HFFc6 (cell line): ENCODE data around the gene RTN4R. TPM values are rescaled to one million over a fixed set of nuclear protein-coding genes. Genes with fewer than 3 reads are reported as not detected.

Experiments used
- DNase-seq: peaks from one replicate; pipeline ENCODE4 v3.0.0-alpha.2; 2018
- H3K27ac Mint-ChIP-seq: 2 replicates; pipeline ENCODE4 v1.8.0; 2020; ENCODE audit warnings: mild to moderate bottlenecking, mixed read lengths
- H3K27me3 Mint-ChIP-seq: 2 replicates; pipeline ENCODE4 v1.8.0; 2021; ENCODE audit warnings: mild to moderate bottlenecking, moderate library complexity, mixed read lengths; ENCODE audit not compliant: insufficient read depth
- H3K36me3 Mint-ChIP-seq: 2 replicates; pipeline ENCODE4 v1.8.0; 2021; ENCODE audit warnings: low read depth, mixed read lengths
- H3K4me1 Mint-ChIP-seq: 2 replicates; pipeline ENCODE4 v1.8.0; 2020; ENCODE audit warnings: low read depth, mixed read lengths
- H3K4me3 Mint-ChIP-seq: 2 replicates; pipeline ENCODE4 v1.8.0; 2020; ENCODE audit warnings: mild to moderate bottlenecking, moderate library complexity, mixed read lengths
- H3K9me3 Mint-ChIP-seq: 2 replicates; pipeline ENCODE4 v1.8.0; 2020; ENCODE audit warnings: mild to moderate bottlenecking, mixed read lengths
- total RNA-seq, 6 experiments: library from RNA; stranded (reverse); fragmentation: NEBNext Ultra II Directional; extraction: Animal tissue kit (Norgen Biotek cat#: 25700); gene quantifications; 2 replicates in 1 of 6; 3 replicates in 5 of 6; pipeline ENCODE4 v1.2.3, GENCODE V29; 2021
- TF ChIP-seq, protein P1 (sequence below): fragments of 200-600 bp; sonication (generic); IDR thresholded peaks from 2 replicates; pipeline ENCODE4 v1.5.0; 2021; ENCODE audit warnings: antibody characterized with exemption, mild to moderate bottlenecking

The RTN4R gene
- total RNA-seq, 6 experiments from 2014 or later = 0.14 to 0.85 (median 0.35) TPM

DNA sequence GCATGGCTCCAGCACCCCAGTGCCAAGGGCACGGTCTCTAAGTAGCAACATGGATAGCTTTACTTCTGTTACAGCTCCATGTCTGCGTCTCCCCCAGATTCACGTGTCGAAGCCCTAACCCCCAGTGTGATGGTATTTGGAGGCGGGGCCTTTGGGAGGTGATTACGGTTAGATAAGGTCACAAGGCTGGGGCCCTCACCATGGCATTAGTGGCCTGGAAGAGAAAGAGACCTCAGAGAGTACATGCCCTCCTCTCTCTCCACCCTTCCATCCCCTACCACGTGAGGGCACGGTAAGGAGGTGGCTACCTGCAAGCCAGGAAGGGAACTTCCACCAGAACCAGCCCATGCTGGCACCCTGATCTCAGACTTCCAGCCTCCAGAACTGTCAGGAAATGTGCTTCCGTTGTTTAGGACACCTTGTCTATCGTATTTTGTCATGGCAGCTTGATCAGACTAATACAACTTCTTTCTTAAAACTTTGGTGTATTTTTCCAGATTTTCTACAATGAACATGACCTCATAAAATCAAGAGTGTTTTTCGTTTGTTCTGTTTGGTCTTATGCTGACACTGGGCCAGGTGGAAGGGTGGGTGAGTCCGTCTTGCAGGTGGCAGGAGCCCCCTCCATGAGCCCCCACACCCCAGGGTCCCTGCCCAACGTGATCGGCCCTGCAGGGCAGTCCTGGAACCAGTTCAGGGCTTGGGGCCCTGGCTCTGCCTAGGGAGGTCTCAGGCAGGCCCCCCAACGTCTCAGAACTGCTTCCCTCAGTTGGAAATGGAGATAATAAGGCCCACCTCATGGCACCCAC lies 10.7 kb downstream of the RTN4R start:
- no peak for DNase-seq
- no peaks in the 10 kb centered on the region for H3K9me3 Mint-ChIP-seq
- TF ChIP-seq, protein P1, sequence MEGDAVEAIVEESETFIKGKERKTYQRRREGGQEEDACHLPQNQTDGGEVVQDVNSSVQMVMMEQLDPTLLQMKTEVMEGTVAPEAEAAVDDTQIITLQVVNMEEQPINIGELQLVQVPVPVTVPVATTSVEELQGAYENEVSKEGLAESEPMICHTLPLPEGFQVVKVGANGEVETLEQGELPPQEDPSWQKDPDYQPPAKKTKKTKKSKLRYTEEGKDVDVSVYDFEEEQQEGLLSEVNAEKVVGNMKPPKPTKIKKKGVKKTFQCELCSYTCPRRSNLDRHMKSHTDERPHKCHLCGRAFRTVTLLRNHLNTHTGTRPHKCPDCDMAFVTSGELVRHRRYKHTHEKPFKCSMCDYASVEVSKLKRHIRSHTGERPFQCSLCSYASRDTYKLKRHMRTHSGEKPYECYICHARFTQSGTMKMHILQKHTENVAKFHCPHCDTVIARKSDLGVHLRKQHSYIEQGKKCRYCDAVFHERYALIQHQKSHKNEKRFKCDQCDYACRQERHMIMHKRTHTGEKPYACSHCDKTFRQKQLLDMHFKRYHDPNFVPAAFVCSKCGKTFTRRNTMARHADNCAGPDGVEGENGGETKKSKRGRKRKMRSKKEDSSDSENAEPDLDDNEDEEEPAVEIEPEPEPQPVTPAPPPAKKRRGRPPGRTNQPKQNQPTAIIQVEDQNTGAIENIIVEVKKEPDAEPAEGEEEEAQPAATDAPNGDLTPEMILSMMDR = no peak
- H3K4me1 Mint-ChIP-seq = peaks cover 7% of the 10 kb centered on the region
- no peak overlapping the region for H3K27ac Mint-ChIP-seq
- H3K27me3 Mint-ChIP-seq = peaks cover 17% of the 10 kb centered on the region
- no peak overlapping the region for H3K4me3 Mint-ChIP-seq
- no peaks in the 10 kb centered on the region for H3K36me3 Mint-ChIP-seq

DNA sequence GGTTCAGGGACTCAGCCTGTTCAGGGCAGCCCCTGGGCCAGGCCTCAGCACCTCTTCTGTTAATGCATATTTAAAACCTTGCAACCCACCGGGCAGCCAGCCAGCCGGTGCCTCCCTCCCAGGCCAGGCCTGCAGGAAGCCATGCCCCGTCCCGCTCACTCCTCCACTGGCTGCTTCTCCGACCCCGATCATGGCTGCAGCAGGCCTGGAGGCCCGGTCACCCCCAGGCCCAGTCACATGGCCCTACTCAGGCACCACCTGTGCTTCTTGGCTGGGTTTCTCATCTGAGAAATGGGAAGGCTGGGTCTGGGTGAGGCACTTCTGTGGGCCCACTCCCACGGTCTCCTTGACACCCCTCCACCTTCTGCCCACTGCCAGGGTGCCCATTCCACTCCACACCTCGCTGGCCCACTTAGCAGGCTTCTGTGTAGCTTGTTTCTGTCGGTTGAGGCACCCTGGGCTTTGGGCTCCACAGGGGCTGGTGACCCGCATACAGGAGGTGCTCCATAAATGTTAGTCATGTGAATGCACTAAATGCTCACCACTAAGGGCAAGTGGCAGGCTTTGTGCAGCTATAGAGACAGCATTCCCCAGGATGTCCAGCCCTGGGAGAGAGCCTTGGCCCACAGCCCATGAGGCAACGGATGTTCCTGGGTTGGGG lies 11.4 kb downstream of the RTN4R start:
- Mint-ChIP-seq H3K4me3 (no peak overlapping the region), H3K27ac (no peak overlapping the region), H3K27me3 (peaks cover 13% of the 10 kb centered on the region)

DNA sequence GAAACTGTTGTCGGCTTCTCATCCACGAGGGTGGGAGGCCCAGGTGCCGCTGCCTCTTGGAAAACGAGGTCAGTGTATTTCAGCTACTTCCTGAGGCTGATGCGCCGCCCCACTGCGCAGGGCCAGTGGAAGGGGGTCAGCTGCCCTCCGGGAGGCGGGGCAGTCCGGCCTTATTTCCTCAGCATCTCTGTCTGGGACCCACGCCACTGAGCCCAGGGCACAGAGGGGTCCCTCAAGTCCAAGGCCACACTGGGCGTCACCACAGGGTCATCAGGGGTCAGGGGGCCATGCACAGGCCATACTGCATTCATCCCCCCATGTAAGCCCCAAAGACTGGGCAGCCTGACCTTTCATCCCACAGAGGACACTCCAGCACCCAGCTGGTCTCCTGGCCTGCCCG lies 12.1 kb downstream of the RTN4R start:
- no peaks in the 10 kb centered on the region for H3K36me3 Mint-ChIP-seq
- no peak for DNase-seq
- no peak overlapping the region for H3K27ac Mint-ChIP-seq
- TF ChIP-seq, protein P1 = no peak
- H3K27me3 Mint-ChIP-seq = peaks cover 13% of the 10 kb centered on the region
- peaks cover 7% of the 10 kb centered on the region for H3K4me1 Mint-ChIP-seq
- H3K9me3 Mint-ChIP-seq = no peaks in the 10 kb centered on the region
- no peak overlapping the region for H3K4me3 Mint-ChIP-seq

More for the DNA sequence above, 11.4 kb downstream of the RTN4R start:
- no peaks in the 10 kb centered on the region for H3K36me3 Mint-ChIP-seq
- no peaks in the 10 kb centered on the region for H3K9me3 Mint-ChIP-seq
- TF ChIP-seq, protein P1 = no peak
- peaks cover 7% of the 10 kb centered on the region for H3K4me1 Mint-ChIP-seq
- no peak for DNase-seq

DNA sequence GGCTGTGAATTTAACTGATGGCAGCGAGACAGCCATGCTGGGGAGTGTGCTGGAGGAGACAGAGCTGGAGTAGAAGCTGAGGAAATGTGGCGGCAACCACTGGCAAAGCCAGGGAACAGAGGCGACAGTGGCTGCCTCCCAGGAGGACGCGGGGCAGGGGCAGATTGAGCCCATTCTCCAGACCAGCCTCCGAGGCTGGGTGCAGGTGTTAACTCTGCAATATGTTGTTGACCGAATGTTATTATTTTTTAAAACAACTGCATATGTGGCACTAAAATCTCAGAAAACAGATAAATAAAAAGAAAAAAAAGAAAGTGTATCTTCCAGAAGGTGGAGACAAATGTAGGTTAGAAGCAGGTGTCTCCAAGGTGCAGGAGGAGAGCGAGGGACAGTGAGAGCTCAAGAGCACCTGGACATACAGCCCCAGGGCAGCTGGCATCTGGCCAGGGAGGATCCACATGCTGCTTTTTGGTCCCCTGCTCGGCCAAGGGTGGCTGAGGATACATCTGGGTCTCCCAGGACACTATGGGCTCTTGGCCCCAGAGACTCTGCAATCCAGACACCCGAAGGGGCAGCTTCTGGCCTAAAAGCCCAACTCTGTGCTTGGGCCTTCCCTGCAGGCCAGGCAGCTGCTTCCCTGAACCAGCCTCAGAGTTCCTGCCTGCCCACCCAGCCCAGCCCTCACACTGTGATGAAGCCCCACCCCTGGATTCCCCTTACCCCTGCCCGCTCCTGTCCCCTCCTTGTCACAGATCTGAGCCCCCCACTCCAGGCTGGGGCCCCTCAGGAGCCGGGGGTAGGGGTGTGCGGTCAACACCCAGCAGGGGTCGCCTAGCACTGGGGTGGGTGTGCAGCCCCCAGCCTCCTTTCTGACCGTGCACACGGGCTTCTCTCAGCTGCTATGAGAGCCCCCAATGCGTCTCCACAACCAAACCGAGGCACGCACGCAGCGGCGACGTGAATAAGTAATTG lies 12.9 kb downstream of the RTN4R start:
- Mint-ChIP-seq H3K4me1 (peaks cover 7% of the 10 kb centered on the region), H3K4me3 (no peak overlapping the region), H3K9me3 (no peaks in the 10 kb centered on the region), H3K36me3 (no peaks in the 10 kb centered on the region), H3K27ac (no peak overlapping the region), H3K27me3 (peaks cover 15% of the 10 kb centered on the region)
- no peak for DNase-seq
- TF ChIP-seq, protein P1 = no peak

DNA sequence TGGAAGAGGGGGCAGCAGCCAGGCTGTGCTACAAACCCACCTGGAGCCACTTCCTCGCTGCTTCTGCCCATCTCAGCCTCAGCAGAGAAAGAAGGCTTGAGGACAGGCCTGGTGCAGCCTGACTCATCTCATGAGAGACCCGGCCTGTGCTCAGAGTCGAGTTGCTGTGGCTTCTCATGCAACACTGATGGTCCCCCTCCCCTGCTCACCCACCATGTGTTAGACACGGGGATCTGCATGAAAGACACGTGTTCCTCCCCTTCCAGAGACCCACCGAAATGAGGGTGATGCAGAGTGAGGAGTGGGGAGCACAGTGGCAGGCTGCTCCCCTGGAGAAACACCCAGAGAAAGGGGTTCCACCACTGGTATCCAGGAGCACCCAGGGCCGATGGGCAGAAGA lies 15.0 kb downstream of the RTN4R start:
- H3K27me3 Mint-ChIP-seq = peaks cover 16% of the 10 kb centered on the region
- no peaks in the 10 kb centered on the region for H3K9me3 Mint-ChIP-seq
- H3K27ac Mint-ChIP-seq = no peak overlapping the region
- TF ChIP-seq, protein P1 = no peak
- H3K36me3 Mint-ChIP-seq = no peaks in the 10 kb centered on the region
- DNase-seq = no peak
- peaks cover 7% of the 10 kb centered on the region for H3K4me1 Mint-ChIP-seq
- H3K4me3 Mint-ChIP-seq = no peak overlapping the region
